ACC112 (cell line): ENCODE results near the gene EGFLAM.

Experiments used
- H2AFZ ChIP-seq: fragments of 200-600 bp; sonication (generic); one replicate; pipeline ENCODE4 v1.6.0; 2017; ENCODE audit warnings: antibody characterized with exemption, low read length; ENCODE audit not compliant: unreplicated experiment
- H3K27ac ChIP-seq: fragments of 200-600 bp; sonication (generic); 2 replicates; pipeline ENCODE4 v1.5.1; 2014; ENCODE audit warnings: low read depth, mild to moderate bottlenecking, antibody characterized with exemption, low read length, moderate library complexity
- H3K27me3 ChIP-seq: fragments of 200-600 bp; sonication (generic); 2 replicates; pipeline ENCODE4 v1.6.1; 2014; ENCODE audit warnings: mild to moderate bottlenecking, antibody characterized with exemption, low read length, moderate library complexity, mixed read lengths; ENCODE audit not compliant: insufficient read depth
- H3K36me3 ChIP-seq: fragments of 200-600 bp; sonication (generic); 2 replicates; pipeline ENCODE4 v1.6.1; 2016; ENCODE audit warnings: mild to moderate bottlenecking, antibody characterized with exemption, low read length, moderate library complexity, mixed read lengths; ENCODE audit not compliant: insufficient read depth
- H3K4me1 ChIP-seq: fragments of 200-600 bp; sonication (generic); one replicate; pipeline ENCODE4 v1.6.1; 2016; ENCODE audit warnings: low read length, mixed read lengths; ENCODE audit not compliant: insufficient read depth, unreplicated experiment, control insufficient read depth
- H3K4me3 ChIP-seq: fragments of 200-600 bp; sonication (generic); 2 replicates; pipeline ENCODE4 v1.5.1; 2014; ENCODE audit warnings: mild to moderate bottlenecking, low read depth, low read length
- H3K79me2 ChIP-seq: fragments of 200-600 bp; sonication (generic); one replicate; pipeline ENCODE4 v1.6.0; 2016; ENCODE audit warnings: low read length; ENCODE audit not compliant: control insufficient read depth, unreplicated experiment, insufficient read depth

The EGFLAM gene

GRCh38 chr5:38494763-38495162 lies 236.4 kb downstream of the EGFLAM start:
- no peak overlapping the region for H3K4me3 ChIP-seq
- no peak overlapping the region for H2AFZ ChIP-seq
- no peaks in the 10 kb centered on the region for H3K27me3 ChIP-seq
- H3K79me2 ChIP-seq, result no peaks in the 10 kb centered on the region
- H3K4me1 ChIP-seq, result no peaks in the 10 kb centered on the region
- no peak overlapping the region for H3K27ac ChIP-seq
- H3K36me3 ChIP-seq, result no peaks in the 10 kb centered on the region

- Histone ChIP-seq H3K4me3 (no peak overlapping the region), H3K4me1 (peaks cover 5% of the 10 kb centered on the region), H3K27me3 (no peaks in the 10 kb centered on the region), H3K79me2 (no peaks in the 10 kb centered on the region), H3K27ac (no peak overlapping the region), H2AFZ (no peak overlapping the region), H3K36me3 (no peaks in the 10 kb centered on the region)
Observed at GRCh38 chr5:38497946-38498345, 239.6 kb downstream of the EGFLAM start.

- H2AFZ ChIP-seq, result no peak overlapping the region
- no peaks in the 10 kb centered on the region for H3K79me2 ChIP-seq
- no peaks in the 10 kb centered on the region for H3K27me3 ChIP-seq
- no peak overlapping the region for H3K4me3 ChIP-seq
- no peak overlapping the region for H3K27ac ChIP-seq
- peaks cover 5% of the 10 kb centered on the region for H3K4me1 ChIP-seq
- H3K36me3 ChIP-seq, result no peaks in the 10 kb centered on the region
Observed at GRCh38 chr5:38500573-38501260, 242.4 kb downstream of the EGFLAM start.

- no peaks in the 10 kb centered on the region for H3K27me3 ChIP-seq
- H3K36me3 ChIP-seq, result no peaks in the 10 kb centered on the region
- peaks cover 17% of the 10 kb centered on the region for H3K4me1 ChIP-seq
- H3K4me3 ChIP-seq, result no peak overlapping the region
- no peak overlapping the region for H3K27ac ChIP-seq
- H2AFZ ChIP-seq, result no peak overlapping the region
- H3K79me2 ChIP-seq, result no peaks in the 10 kb centered on the region
Observed at GRCh38 chr5:38506302-38506701, 247.9 kb downstream of the EGFLAM start.

- no peaks in the 10 kb centered on the region for H3K27me3 ChIP-seq
- no peaks in the 10 kb centered on the region for H3K79me2 ChIP-seq
- no peak overlapping the region for H2AFZ ChIP-seq
- H3K4me1 ChIP-seq, result peaks cover 17% of the 10 kb centered on the region
- H3K36me3 ChIP-seq, result no peaks in the 10 kb centered on the region
- H3K27ac ChIP-seq, result peak overlapping the region; percentile 74
- peak overlapping the region; percentile 49 for H3K4me3 ChIP-seq
Observed at GRCh38 chr5:38509185-38509584, 250.8 kb downstream of the EGFLAM start.
